Measurements from ENCODE around the gene GRID2. TPM values are rescaled to one million over a fixed set of nuclear protein-coding genes. Genes with fewer than 3 reads are reported as not detected.

The GRID2 gene
- total RNA-seq, 2 experiments from 2014 or later, result not detected

DNA sequence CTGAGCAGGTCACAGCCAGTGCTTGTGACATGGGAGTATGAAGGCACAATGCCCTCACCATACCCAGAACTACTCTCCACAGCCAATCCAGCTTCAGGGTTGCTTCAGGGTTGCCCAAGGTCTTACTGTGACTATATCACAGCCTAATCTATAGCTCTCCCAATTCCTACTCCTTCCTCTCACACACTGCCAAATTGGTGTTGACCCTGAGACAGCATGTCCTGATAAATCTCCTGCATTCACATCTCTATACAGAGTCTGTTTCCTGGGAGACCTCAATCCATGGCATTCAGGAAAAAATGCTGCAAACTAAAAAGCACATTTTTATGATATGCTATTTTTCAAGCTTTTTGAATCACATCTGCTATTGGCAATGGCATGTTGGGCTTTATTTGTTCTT, 456.7 kb downstream of the GRID2 start:
- no peak for DNase-seq
- H3K27ac Mint-ChIP-seq, result no peak overlapping the region
- H3K4me3 Mint-ChIP-seq, result no peak overlapping the region
- H3K27me3 Mint-ChIP-seq, result no peaks in the 10 kb centered on the region
- H3K36me3 Mint-ChIP-seq, result no peaks in the 10 kb centered on the region
- H3K4me1 Mint-ChIP-seq, result no peaks in the 10 kb centered on the region
- peaks cover 3% of the 10 kb centered on the region for H3K9me3 Mint-ChIP-seq

DNA sequence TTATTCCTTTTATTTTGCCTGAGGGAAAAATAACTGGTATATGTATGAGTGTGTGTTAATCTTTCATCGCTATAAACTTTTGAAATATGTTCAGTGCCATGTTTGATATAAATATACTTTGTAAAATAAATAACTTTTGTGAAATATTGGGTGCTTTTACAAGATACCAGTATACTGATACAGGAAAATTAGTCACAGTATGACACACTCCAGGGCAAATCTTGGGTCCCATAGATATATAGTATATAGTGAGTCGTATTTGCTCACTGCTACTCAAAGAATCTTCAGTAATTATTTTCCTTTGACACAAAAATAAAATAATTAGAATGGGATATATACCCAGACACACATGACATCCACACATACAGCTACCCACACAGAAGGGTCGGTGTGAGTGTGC, 472.3 kb downstream of the GRID2 start:
- Mint-ChIP-seq H3K27ac (no peak overlapping the region), H3K4me1 (no peaks in the 10 kb centered on the region), H3K9me3 (peaks cover 5% of the 10 kb centered on the region), H3K27me3 (no peaks in the 10 kb centered on the region), H3K36me3 (no peaks in the 10 kb centered on the region), H3K4me3 (no peak overlapping the region)
- no peak for DNase-seq

DNA sequence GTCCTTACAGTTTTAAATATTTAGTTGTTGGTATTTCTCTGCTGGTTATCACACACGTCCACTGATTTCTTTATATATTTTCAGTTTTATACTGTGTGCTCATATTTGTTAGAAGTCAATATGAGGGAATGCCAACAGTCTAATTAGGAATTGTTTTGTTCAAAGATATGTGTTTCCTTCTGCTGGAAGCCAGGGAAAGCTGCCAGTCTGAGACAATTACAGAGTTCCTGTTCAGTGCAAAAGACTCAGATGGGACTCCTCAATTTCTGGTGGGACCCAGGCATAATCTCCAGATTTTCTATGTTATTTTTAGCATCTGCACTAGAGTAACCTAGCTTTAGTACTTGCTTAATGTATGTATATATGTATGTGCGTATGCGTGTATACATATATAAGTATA, 486.0 kb downstream of the GRID2 start:
- no peaks in the 10 kb centered on the region for H3K4me1 Mint-ChIP-seq
- H3K9me3 Mint-ChIP-seq, result peaks cover 3% of the 10 kb centered on the region
- H3K27me3 Mint-ChIP-seq, result no peaks in the 10 kb centered on the region
- no peaks in the 10 kb centered on the region for H3K36me3 Mint-ChIP-seq
- no peak overlapping the region for H3K4me3 Mint-ChIP-seq
- DNase-seq, result no peak
- H3K27ac Mint-ChIP-seq, result no peak overlapping the region

DNA sequence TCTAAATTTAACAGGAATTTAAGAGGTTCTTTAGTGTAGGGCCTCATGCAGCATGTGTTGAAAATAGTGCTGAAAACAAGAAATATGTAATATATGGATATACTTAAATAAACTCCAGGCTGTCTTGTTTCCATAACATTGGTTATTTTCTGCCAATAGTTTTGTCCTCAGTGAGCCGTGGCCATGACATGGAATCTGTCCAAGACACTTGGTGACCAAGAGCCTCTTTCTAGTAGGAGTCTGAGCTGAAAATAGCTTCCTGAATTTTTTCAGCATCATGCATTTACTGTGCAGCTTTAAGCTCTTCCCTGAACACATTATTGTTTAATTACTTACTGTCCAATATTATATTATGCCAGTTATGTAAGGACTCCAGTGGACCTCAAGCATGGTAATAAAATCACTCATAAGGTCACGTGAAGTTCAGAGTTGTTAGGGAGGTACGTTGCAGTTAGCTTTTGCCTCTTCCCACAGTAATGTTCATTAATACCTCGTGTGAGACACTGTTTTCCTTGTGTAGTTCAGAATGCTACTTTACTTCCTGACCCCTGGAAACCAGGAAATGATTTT, 488.2 kb downstream of the GRID2 start:
- no peak for DNase-seq
- no peak overlapping the region for H3K27ac Mint-ChIP-seq
- H3K27me3 Mint-ChIP-seq, result no peaks in the 10 kb centered on the region
- peaks cover 3% of the 10 kb centered on the region for H3K9me3 Mint-ChIP-seq
- H3K4me1 Mint-ChIP-seq, result no peaks in the 10 kb centered on the region
- H3K4me3 Mint-ChIP-seq, result no peak overlapping the region
- no peaks in the 10 kb centered on the region for H3K36me3 Mint-ChIP-seq

DNA sequence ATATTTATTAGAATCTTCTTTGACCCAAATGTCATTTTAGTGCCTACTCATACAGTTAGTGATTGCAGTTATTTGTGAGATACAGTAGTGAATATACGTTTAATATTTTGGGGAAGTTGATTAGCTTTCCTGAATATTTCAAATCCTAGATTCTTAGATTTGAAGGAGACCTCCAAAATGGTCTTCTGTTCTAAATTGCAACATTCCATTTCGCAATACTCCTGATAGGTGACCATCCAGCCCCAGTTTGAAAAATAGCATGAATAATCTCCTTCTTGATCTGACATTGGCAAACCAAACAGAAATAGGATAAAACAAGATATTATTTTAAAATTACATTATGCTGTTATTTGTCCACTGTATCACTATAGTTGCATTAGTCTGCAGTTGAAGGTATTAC, 505.6 kb downstream of the GRID2 start:
- no peaks in the 10 kb centered on the region for H3K36me3 Mint-ChIP-seq
- peaks cover 2% of the 10 kb centered on the region for H3K9me3 Mint-ChIP-seq
- H3K27me3 Mint-ChIP-seq, result no peaks in the 10 kb centered on the region
- no peaks in the 10 kb centered on the region for H3K4me1 Mint-ChIP-seq
- DNase-seq, result no peak
- H3K27ac Mint-ChIP-seq, result no peak overlapping the region
- H3K4me3 Mint-ChIP-seq, result no peak overlapping the region

DNA sequence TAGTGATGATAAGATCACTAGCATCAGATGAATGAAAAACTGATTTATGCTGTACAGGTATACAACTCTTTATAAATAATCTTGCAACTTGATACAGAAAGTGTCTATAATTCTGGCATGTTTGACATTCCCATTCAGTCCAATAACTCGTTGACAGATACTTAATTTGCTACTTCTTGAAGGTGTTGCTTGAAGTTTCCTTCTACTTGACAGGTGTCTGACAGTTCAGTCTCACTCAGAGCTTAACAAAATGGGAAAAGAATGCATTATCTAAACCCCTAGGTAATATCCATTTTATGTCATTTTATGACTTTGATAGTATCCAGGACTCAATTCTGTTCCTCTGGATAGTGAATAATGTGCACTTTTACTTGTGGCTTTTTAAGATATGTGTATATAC, 508.9 kb downstream of the GRID2 start:
- Mint-ChIP-seq H3K27ac (no peak overlapping the region), H3K27me3 (no peaks in the 10 kb centered on the region), H3K4me3 (no peak overlapping the region), H3K4me1 (no peaks in the 10 kb centered on the region), H3K9me3 (peaks cover 2% of the 10 kb centered on the region), H3K36me3 (no peaks in the 10 kb centered on the region)
- no peak for DNase-seq

DNA sequence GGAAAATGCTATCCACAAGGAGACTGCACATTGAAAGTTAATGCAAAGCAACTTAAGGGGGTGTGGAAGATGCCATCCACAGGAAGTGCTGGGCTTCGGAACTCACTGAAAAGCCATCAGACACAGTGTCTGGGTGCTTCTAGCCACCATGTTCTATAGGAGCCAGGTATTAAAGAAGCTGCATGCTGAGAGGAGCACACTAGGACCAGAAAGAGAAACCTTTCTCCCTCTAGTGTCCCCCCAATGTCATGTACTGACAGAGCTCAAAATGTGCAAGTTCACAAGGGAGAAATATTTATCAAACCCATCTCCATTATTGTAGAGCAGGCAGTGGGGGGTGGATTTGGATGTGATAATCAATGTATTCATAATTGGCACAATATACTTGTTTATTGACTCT, 510.9 kb downstream of the GRID2 start:
- H3K4me3 Mint-ChIP-seq, result no peak overlapping the region
- peaks cover 3% of the 10 kb centered on the region for H3K9me3 Mint-ChIP-seq
- no peaks in the 10 kb centered on the region for H3K36me3 Mint-ChIP-seq
- DNase-seq, result no peak
- H3K27me3 Mint-ChIP-seq, result no peaks in the 10 kb centered on the region
- no peaks in the 10 kb centered on the region for H3K4me1 Mint-ChIP-seq
- H3K27ac Mint-ChIP-seq, result no peak overlapping the region

DNA sequence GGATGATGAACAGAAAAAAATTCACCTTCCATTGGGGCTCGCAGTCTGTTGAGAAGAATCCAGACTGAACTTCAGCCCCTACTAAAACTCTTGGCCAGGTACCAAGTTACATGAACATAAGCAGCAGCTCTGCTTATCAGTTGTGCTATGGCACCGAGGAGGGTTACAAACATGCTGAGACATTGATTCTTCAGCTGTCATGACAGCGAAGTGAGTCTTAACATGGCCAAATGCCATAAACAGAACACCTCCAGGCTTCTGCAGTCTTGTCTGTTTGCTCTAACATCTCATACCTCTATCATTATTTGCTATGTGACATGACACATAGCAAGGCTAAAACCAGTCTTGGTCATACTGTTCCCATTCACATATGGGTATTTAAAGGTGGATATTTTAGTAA, 521.5 kb downstream of the GRID2 start:
- DNase-seq, result no peak
- no peaks in the 10 kb centered on the region for H3K36me3 Mint-ChIP-seq
- no peaks in the 10 kb centered on the region for H3K4me1 Mint-ChIP-seq
- H3K9me3 Mint-ChIP-seq, result no peaks in the 10 kb centered on the region
- H3K27me3 Mint-ChIP-seq, result no peaks in the 10 kb centered on the region
- H3K4me3 Mint-ChIP-seq, result no peak overlapping the region
- no peak overlapping the region for H3K27ac Mint-ChIP-seq

DNA sequence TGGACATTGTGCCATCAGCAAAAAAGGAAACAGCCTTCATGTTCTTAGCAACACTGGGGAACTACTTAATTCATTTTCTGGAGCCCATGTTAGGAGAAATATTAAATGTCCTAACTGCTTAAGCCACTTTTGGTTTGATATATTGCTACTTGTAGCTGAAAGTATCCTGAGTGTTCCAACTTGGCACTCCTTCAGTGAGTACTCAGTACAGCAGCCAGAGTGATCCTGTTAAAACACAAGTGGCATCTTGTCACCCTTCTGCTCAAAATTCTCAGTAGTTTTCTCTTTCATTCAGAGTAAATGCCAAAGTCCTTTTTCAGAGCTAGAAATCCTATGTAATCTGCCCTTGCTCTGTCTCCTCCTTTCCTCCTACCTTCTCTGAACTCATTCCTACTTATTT, 522.0 kb downstream of the GRID2 start:
- Mint-ChIP-seq H3K27me3 (no peaks in the 10 kb centered on the region), H3K9me3 (peaks cover under 1% of the 10 kb centered on the region), H3K4me1 (no peaks in the 10 kb centered on the region), H3K4me3 (no peak overlapping the region), H3K27ac (no peak overlapping the region), H3K36me3 (no peaks in the 10 kb centered on the region)
- no peak for DNase-seq

DNA sequence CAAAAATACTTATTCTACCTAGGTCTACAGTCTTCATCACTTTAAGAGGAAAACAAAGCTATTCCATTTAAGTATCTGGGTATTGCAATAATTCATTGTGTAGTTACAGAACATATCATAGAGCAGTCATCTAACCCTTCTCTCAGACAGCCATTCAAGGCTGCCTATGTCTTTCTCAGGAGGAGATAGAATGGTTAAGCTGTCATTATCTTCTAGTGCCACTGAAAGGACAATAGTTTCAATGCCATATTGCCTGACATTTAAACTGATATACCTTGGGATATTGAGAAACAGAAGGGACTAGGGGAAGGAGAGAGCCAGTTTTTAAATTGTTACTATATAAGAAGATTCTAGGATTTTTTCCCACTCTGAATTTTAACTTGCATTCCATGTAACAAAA, 527.0 kb downstream of the GRID2 start:
- Mint-ChIP-seq H3K4me3 (no peak overlapping the region), H3K9me3 (peaks cover 2% of the 10 kb centered on the region), H3K36me3 (no peaks in the 10 kb centered on the region), H3K4me1 (no peaks in the 10 kb centered on the region), H3K27me3 (no peaks in the 10 kb centered on the region), H3K27ac (no peak overlapping the region)
- DNase-seq, result no peak

DNA sequence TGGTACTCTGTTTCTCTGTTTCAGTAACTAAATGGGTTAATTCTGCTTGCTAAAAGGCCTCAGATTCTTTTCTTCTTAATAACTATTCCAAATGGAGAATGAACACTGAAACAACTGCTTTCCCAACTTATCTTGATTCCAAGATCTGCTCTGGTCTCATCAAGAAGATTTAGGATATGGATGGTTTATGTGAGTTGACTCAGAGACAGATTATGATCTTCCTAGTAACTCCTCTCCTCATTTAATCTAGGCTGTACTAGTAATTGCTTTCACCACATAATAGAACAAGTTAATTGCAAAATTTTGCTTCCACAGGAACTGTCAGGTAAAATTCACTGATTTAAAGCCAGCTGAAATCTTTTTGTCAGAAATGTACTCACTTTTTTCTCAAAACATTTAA, 537.1 kb downstream of the GRID2 start:
- no peak for DNase-seq
- Mint-ChIP-seq H3K4me3 (no peak overlapping the region), H3K4me1 (no peaks in the 10 kb centered on the region), H3K27ac (no peak overlapping the region), H3K9me3 (peaks cover 3% of the 10 kb centered on the region), H3K36me3 (no peaks in the 10 kb centered on the region), H3K27me3 (no peaks in the 10 kb centered on the region)

DNA sequence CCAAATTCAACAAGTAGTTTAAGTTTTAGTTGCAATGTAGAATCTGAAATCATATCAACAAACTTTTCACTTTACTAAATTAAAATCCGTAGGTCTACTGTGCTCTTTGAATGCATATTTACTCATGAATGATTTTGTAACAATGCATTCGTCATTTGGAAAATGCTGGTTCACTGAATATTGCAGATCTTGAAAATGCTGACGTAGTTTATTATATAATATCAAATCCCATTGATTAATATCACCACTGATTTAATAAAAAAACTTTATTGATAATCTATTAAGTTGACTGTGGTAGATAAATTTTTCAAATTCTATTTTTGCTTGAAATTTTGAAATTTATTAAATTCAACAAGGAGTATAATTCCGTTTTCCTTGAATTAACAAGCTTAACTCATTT, 540.0 kb downstream of the GRID2 start:
- peaks cover 4% of the 10 kb centered on the region for H3K9me3 Mint-ChIP-seq
- no peaks in the 10 kb centered on the region for H3K4me1 Mint-ChIP-seq
- DNase-seq, result no peak

DNA sequence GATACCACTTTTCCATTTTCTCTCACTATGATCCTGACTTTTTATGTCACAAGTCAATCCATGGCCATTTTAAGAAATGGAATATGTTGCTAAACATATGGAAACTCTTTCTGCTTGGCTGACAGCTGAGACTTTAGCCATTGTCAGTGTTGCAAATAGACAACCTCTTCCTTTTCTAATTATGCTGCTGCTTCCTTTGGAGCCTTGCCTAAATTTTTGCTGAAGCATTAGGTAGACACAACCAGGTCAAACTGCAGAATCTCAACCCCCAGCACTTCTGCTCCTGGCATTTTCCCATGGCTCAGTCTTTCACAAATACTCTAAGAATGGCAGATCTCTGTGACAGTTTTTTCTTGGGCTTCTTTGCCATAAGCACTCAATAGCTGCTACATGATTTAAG, 543.3 kb downstream of the GRID2 start:
- H3K4me1 Mint-ChIP-seq, result no peaks in the 10 kb centered on the region

More for the DNA sequence above, 540.0 kb downstream of the GRID2 start:
- Mint-ChIP-seq H3K4me3 (no peak overlapping the region), H3K27me3 (no peaks in the 10 kb centered on the region), H3K27ac (no peak overlapping the region), H3K36me3 (no peaks in the 10 kb centered on the region)

DNA sequence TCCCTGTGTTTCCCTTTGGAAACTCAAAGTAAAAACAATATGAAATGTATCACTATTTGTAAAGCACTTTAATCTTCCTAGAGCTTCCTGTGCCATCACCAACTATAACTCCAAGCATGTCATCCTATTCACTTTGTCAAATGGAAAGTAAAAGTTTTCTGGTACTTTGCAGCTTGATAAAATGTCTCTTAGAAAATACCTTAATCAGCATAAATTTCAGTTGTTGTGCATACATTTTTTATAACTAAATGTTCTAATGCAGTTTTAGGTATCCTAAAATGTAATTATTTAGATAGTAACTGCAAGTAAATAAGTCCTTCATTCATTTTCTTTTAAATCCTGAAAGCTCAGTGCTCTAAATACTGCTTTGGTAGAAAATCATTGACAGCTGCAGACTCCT, 558.7 kb downstream of the GRID2 start:
- Mint-ChIP-seq H3K9me3 (peaks cover 2% of the 10 kb centered on the region), H3K27ac (no peak overlapping the region), H3K27me3 (no peaks in the 10 kb centered on the region), H3K36me3 (no peaks in the 10 kb centered on the region), H3K4me1 (no peaks in the 10 kb centered on the region), H3K4me3 (no peak overlapping the region)
- DNase-seq, result no peak

More for the DNA sequence above, 543.3 kb downstream of the GRID2 start:
- DNase-seq, result no peak
- Mint-ChIP-seq H3K4me3 (no peak overlapping the region), H3K9me3 (peaks cover 3% of the 10 kb centered on the region), H3K36me3 (no peaks in the 10 kb centered on the region), H3K27ac (no peak overlapping the region), H3K27me3 (no peaks in the 10 kb centered on the region)

DNA sequence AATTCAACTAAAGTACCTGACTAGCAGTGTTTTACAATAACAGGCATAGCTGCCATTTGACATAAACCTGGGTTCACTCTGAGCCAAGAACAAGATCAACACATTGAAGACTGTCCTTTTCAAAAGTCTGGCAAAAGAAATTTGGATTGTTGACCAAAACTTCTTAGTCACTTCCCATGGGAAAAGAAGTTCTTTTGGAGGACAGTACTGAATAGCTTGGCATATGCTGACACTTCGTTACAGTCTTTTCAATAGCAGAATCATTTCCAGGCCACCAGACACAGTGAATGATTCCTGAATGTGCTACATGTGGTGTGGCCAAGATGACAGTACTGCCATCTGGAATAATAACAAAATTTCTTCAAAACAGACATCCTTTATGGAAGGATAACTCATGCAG, 560.3 kb downstream of the GRID2 start:
- DNase-seq, result no peak
- no peak overlapping the region for H3K4me3 Mint-ChIP-seq
- H3K9me3 Mint-ChIP-seq, result peaks cover 2% of the 10 kb centered on the region
- H3K4me1 Mint-ChIP-seq, result no peaks in the 10 kb centered on the region
- H3K27me3 Mint-ChIP-seq, result no peaks in the 10 kb centered on the region
- no peaks in the 10 kb centered on the region for H3K36me3 Mint-ChIP-seq
- no peak overlapping the region for H3K27ac Mint-ChIP-seq

DNA sequence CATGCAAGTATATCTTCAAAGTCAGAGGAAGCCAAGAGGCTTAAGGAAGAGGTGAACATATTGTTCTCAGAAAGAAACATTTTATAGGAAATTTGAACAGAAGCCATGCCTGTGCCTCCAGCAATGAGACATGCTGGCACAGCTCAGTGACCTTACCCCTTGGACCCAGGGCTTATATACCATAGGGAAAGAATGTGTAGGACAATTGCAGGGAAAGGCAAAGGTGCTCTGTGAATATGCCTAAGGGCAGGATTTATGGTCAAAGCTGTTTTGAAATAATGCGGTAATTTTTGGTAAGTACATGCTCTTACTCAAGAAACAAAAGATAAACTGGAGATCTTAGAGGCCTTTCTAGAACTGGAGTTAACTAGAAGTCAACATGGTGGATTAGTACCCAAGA, 568.8 kb downstream of the GRID2 start:
- H3K36me3 Mint-ChIP-seq, result no peaks in the 10 kb centered on the region

DNA sequence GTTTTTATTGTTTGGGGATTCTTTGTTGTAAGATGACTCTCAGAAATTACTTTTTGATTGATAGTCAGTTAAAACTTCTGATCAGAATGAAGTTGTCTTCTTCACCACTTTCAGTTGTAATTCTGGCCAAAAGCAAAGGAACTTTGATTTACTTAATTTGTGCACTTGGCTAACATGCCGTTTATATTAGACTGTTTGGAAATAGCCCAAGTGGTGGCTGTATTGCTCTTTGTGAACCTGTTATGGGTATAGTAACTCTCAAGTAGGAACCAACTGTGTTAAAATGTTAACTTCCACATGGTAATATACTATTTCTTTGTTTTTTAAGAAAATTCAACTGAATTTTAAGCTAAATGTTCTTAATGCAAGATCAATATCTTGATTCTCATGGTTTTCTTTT, 581.9 kb downstream of the GRID2 start:
- H3K27ac Mint-ChIP-seq, result no peak overlapping the region
- H3K36me3 Mint-ChIP-seq, result no peaks in the 10 kb centered on the region
- H3K27me3 Mint-ChIP-seq, result no peaks in the 10 kb centered on the region
- H3K4me3 Mint-ChIP-seq, result no peak overlapping the region
- H3K9me3 Mint-ChIP-seq, result peaks cover 2% of the 10 kb centered on the region
- no peaks in the 10 kb centered on the region for H3K4me1 Mint-ChIP-seq
- no peak for DNase-seq

More for the DNA sequence above, 568.8 kb downstream of the GRID2 start:
- Mint-ChIP-seq H3K27ac (no peak overlapping the region), H3K27me3 (no peaks in the 10 kb centered on the region), H3K4me3 (no peak overlapping the region), H3K4me1 (no peaks in the 10 kb centered on the region), H3K9me3 (peaks cover 3% of the 10 kb centered on the region)
- DNase-seq, result no peak

All from activated naive CD8-positive, alpha-beta T cell treated with anti-CD3 and anti-CD28 coated beads for 36 hours (primary cell).